ENCODE results near the gene MOB3B. TPM values are rescaled to one million over a fixed set of nuclear protein-coding genes. Genes with fewer than 3 reads are reported as not detected.
"Not testable (repeated sequence)": the region's sequence is repeated elsewhere in the genome, so short reads cannot be mapped to it uniquely, and the experiment has no call there.

The MOB3B gene
- total and polyA plus RNA-seq, 10 of the 15 experiments (the other 5 are each of a cell fraction or from before 2014, with no cell fraction given): 0.44 to 2.7 (median 0.91) TPM

GRCh38 chr9:27503623-27504022 is 26.0 kb downstream of the MOB3B start (continued):
- TF ChIP-seq, protein P1, sequence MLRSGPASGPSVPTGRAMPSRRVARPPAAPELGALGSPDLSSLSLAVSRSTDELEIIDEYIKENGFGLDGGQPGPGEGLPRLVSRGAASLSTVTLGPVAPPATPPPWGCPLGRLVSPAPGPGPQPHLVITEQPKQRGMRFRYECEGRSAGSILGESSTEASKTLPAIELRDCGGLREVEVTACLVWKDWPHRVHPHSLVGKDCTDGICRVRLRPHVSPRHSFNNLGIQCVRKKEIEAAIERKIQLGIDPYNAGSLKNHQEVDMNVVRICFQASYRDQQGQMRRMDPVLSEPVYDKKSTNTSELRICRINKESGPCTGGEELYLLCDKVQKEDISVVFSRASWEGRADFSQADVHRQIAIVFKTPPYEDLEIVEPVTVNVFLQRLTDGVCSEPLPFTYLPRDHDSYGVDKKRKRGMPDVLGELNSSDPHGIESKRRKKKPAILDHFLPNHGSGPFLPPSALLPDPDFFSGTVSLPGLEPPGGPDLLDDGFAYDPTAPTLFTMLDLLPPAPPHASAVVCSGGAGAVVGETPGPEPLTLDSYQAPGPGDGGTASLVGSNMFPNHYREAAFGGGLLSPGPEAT (IDR thresholded peaks at IDR 0.05; ENCODE audit: low read depth): no peak

DNA sequence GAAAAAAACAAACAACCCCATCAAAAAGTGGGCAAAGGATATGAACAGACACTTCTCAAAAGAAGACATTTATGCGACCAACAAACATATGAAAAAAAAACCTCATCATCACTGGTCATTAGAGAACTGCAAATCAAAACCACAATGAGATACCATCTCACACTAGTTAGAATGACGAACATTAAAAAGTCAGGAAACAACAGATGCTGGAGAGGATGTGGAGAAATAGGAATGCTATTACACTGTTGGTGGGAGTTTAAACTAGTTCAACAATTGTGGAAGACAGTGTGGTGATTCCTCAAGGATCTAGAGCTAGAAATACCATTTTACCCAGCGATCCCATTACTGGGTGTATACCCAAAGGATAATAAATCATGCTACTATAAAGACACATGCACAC is 28.7 kb downstream of the MOB3B start:
- H4K20me1 ChIP-seq (ENCODE audit: control insufficient read depth, insufficient read depth); H3K36me3 ChIP-seq (ENCODE audit: control insufficient read depth in 2 of 2, insufficient read depth in 2 of 2, low read length in 1 of 2); H3K9ac ChIP-seq (ENCODE audit: control insufficient read depth, insufficient read depth, low read length); POLR2A ChIA-PET; H3K4me2 ChIP-seq (ENCODE audit: control insufficient read depth, insufficient read depth); H3K4me1 ChIP-seq (ENCODE audit: control insufficient read depth, insufficient read depth, low read length); H3K4me3 ChIP-seq; intact Hi-C loops (cut with micrococcal nuclease; ENCODE audit: unreplicated experiment); H3K27ac ChIP-seq (ENCODE audit: control insufficient read depth, insufficient read depth); CTCF ChIA-PET; DNase-seq (ENCODE audit: low read depth, low spot score); ATAC-seq; RAD21 ChIA-PET (ENCODE audit: unreplicated experiment); in situ Hi-C loops (cut with MboI); H2AFZ ChIP-seq (ENCODE audit: control insufficient read depth, low read depth, low read length); BruUV-seq (replicated peaks); H3K79me2 ChIP-seq (ENCODE audit: control insufficient read depth, insufficient read depth, low read length); H3K9me3 ChIP-seq (replicated peaks; ENCODE audit: control insufficient read depth, insufficient read depth, low read length); SMC1A ChIA-PET (ENCODE audit: uncharacterized antibody, unreplicated experiment); H3K27me3 ChIP-seq (replicated peaks in 1 of 2; ENCODE audit: control insufficient read depth in 2 of 2, insufficient read depth in 2 of 2, low read length in 1 of 2); FAIRE-seq: not testable (repeated sequence)
- WGBS (ENCODE audit: insufficient coverage, insufficient replicate concordance, low lambda C conversion rate, missing lambda C conversion rate): 71% methylated on average over 3 of the region's 3 CpGs

- no peak overlapping the region for H3K27ac ChIP-seq (ENCODE audit: control insufficient read depth, insufficient read depth)
- ATAC-seq (peak; percentile 68), DNase-seq (ENCODE audit: low read depth, low spot score) (no peak), FAIRE-seq (peak; percentile 83)
- no peak overlapping the region for H3K4me2 ChIP-seq (ENCODE audit: control insufficient read depth, insufficient read depth)
- RAD21 ChIA-PET (ENCODE audit: unreplicated experiment): interaction anchor here (1.2 to 1.3 kb wide), 2 partner anchors 132 to 166 kb away, joined by 3 to 4 read pairs; no protein-coding TSS in a partner anchor
- BruUV-seq (replicated peaks): no TSS peak
- in situ Hi-C loops (cut with MboI): no loop called here
- no peaks in the 10 kb centered on the region for H3K79me2 ChIP-seq (ENCODE audit: control insufficient read depth, insufficient read depth, low read length)
- TF ChIP-seq ETV6 (conservative IDR thresholded peaks at IDR 0.05 in 1 of 2, IDR thresholded peaks at IDR 0.05 in 1 of 2; ENCODE audit: borderline replicate concordance in 1 of 2, low read depth in 1 of 2): peak in 1 of 2 experiments; percentile 14; a peak in 1 of 4 replicates
- TF ChIP-seq NFIC (IDR thresholded peaks at IDR 0.05; ENCODE audit: low read depth, low read length): 0 out of 2 replicates have a peak, but pooled peaks have one; percentile 29
- TF ChIP-seq DPF2 (IDR thresholded peaks at IDR 0.05): no peak
- TF ChIP-seq CHD1 (IDR thresholded peaks at IDR 0.05; ENCODE audit: low read depth, low read length): no peak
- peak; percentile 44 for TF ChIP-seq JUNB (IDR thresholded peaks at IDR 0.05)
- H2AFZ ChIP-seq (ENCODE audit: control insufficient read depth, low read depth, low read length): no peak overlapping the region
- no peaks in the 10 kb centered on the region for H3K36me3 ChIP-seq (ENCODE audit: control insufficient read depth in 2 of 2, insufficient read depth in 2 of 2, low read length in 1 of 2)
- no peak overlapping the region for H3K9ac ChIP-seq (ENCODE audit: control insufficient read depth, insufficient read depth, low read length)
- intact Hi-C loops (cut with micrococcal nuclease; ENCODE audit: unreplicated experiment): no loop called here
- no peaks in the 10 kb centered on the region for H3K27me3 ChIP-seq (replicated peaks in 1 of 2; ENCODE audit: control insufficient read depth in 2 of 2, insufficient read depth in 2 of 2, low read length in 1 of 2)
- no peaks in the 10 kb centered on the region for H4K20me1 ChIP-seq (ENCODE audit: control insufficient read depth, insufficient read depth)
- H3K4me1 ChIP-seq (ENCODE audit: control insufficient read depth, insufficient read depth, low read length): peaks cover 7% of the 10 kb centered on the region; the same call in 1 of the 2 replicates
- POLR2A ChIA-PET: no interaction called here
- no peak overlapping the region for H3K4me3 ChIP-seq
- 3% methylated on average over 2 of the region's 2 CpGs for WGBS (ENCODE audit: insufficient coverage, insufficient replicate concordance, low lambda C conversion rate, missing lambda C conversion rate)
- SMC1A ChIA-PET (ENCODE audit: uncharacterized antibody, unreplicated experiment): interaction anchor here (1.1 kb wide), 1 partner anchor 10 kb away, joined by 4 read pairs; no protein-coding TSS in a partner anchor
- CTCF ChIA-PET: no interaction called here
- H3K9me3 ChIP-seq (replicated peaks; ENCODE audit: control insufficient read depth, insufficient read depth, low read length): no peaks in the 10 kb centered on the region; the same call in 2 of the 3 replicates
Observed at GRCh38 chr9:27499451-27499850, 30.2 kb downstream of the MOB3B start.

Data from GM12878 (cell line).